Sigmoid colon (tissue), 3 donors: ENCODE results near the gene G6PD.

Source experiments
- POLR2A ChIP-seq, 2 donors: fragments of 450-650 bp; IDR thresholded peaks; one replicate each; pipeline ENCODE4 v1.6.1; 2016; ENCODE audit warnings: antibody characterized with exemption in 2 of 2, mild to moderate bottlenecking in 2 of 2, moderate library complexity in 2 of 2
- TF ChIP-seq, protein P1 (sequence below), 4 experiments: fragments of 450-650 bp in 3 of 4; fragments of 200-600 bp in 1 of 4; IDR thresholded peaks; one replicate each; pipeline ENCODE4 v1.5.1; 2016 to 2019; ENCODE audit warnings: antibody characterized with exemption in 4 of 4, mild to moderate bottlenecking in 3 of 4, moderate library complexity in 2 of 4

GRCh38 chrX:154508384-154508745 lies 38.3 kb downstream of the G6PD start:
- no peak for TF ChIP-seq POLR2A (IDR thresholded peaks at IDR 0.05)
- TF ChIP-seq, protein P1, sequence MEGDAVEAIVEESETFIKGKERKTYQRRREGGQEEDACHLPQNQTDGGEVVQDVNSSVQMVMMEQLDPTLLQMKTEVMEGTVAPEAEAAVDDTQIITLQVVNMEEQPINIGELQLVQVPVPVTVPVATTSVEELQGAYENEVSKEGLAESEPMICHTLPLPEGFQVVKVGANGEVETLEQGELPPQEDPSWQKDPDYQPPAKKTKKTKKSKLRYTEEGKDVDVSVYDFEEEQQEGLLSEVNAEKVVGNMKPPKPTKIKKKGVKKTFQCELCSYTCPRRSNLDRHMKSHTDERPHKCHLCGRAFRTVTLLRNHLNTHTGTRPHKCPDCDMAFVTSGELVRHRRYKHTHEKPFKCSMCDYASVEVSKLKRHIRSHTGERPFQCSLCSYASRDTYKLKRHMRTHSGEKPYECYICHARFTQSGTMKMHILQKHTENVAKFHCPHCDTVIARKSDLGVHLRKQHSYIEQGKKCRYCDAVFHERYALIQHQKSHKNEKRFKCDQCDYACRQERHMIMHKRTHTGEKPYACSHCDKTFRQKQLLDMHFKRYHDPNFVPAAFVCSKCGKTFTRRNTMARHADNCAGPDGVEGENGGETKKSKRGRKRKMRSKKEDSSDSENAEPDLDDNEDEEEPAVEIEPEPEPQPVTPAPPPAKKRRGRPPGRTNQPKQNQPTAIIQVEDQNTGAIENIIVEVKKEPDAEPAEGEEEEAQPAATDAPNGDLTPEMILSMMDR (IDR thresholded peaks at IDR 0.05) = no peak
